Caco-2 (cell line): ENCODE measurements around the gene ANKRD42. TPM values are rescaled to one million over a fixed set of nuclear protein-coding genes. Genes with fewer than 3 reads are reported as not detected.
"Not testable (repeated sequence)": the region's sequence is repeated elsewhere in the genome, so short reads cannot be mapped to it uniquely, and the experiment has no call there.

Experiments used
- BruUV-seq: library from RNA; stranded (reverse); fragments of 400-500 nt; replicated peaks from 2 replicates; lab custom pipeline; 2021; lab: Mats Ljungman, UMichigan
- CTCF ChIA-PET: fragments of 300-600 bp; sonication (Branson Sonifier 250); formaldehyde crosslinking; loops from one replicate; lab custom pipeline; 2022; ENCODE audit warnings: antibody characterized with exemption; lab: Charles Lee
- POLR2A ChIA-PET: fragments of 300-600 bp; sonication (Branson Sonifier 250); formaldehyde crosslinking; loops from one replicate; lab custom pipeline; 2022; ENCODE audit warnings: antibody characterized with exemption; lab: Charles Lee
- DNase-seq, 2 experiments: peaks; one replicate each; pipeline versions ENCODE4 v3.0.0 to v3.0.0-alpha.2; 2020 to 2022
- H3K27me3 ChIP-seq: replicated peaks from 2 replicates; pipeline ENCODE4 v1.6.0; 2011; ENCODE audit warnings: low read length; ENCODE audit not compliant: control insufficient read depth, insufficient read depth
- H3K36me3 ChIP-seq: 2 replicates; pipeline ENCODE4 v1.5.1; 2011; ENCODE audit warnings: low read length; ENCODE audit not compliant: control insufficient read depth, insufficient read depth
- H3K4me1 ChIP-seq: fragments of 250-450 bp; sonication (Bioruptor Pico); 2 replicates; pipeline ENCODE4 v1.5.1; 2020; ENCODE audit warnings: mild to moderate bottlenecking
- H3K4me3 ChIP-seq: 2 replicates; pipeline ENCODE4 v1.5.1; 2011; ENCODE audit warnings: low read depth, mild to moderate bottlenecking, control low read depth, low read length
- H3K9me3 ChIP-seq: fragments of 250-450 bp; sonication (Bioruptor Pico); 2 replicates; pipeline ENCODE4 v1.5.1; 2020; ENCODE audit warnings: mild to moderate bottlenecking, moderate library complexity
- H3K27ac Mint-ChIP-seq: one replicate; pipeline ENCODE4 v1.8.0; 2022; ENCODE audit warnings: mixed read lengths; ENCODE audit not compliant: unreplicated experiment
- H3K27me3 Mint-ChIP-seq: one replicate; pipeline ENCODE4 v1.8.0; 2022; ENCODE audit warnings: mixed read lengths; ENCODE audit not compliant: insufficient read depth, unreplicated experiment
- H3K36me3 Mint-ChIP-seq: one replicate; pipeline ENCODE4 v1.8.0; 2022; ENCODE audit warnings: mild to moderate bottlenecking, mixed read lengths; ENCODE audit not compliant: insufficient read depth, unreplicated experiment
- H3K4me1 Mint-ChIP-seq: one replicate; pipeline ENCODE4 v1.8.0; 2022; ENCODE audit warnings: low read depth, mixed read lengths; ENCODE audit not compliant: unreplicated experiment
- H3K4me3 Mint-ChIP-seq: one replicate; pipeline ENCODE4 v1.8.0; 2022; ENCODE audit warnings: mild to moderate bottlenecking, moderate library complexity, mixed read lengths; ENCODE audit not compliant: unreplicated experiment
- H3K9me3 Mint-ChIP-seq: one replicate; pipeline ENCODE4 v1.8.0; 2022; ENCODE audit warnings: mixed read lengths; ENCODE audit not compliant: unreplicated experiment
- CTCF ChIP-seq, 2 experiments: fragments of 200-600 bp in 1 of 2; IDR thresholded peaks; 1 replicate in 1 of 2; 2 replicates in 1 of 2; pipeline versions ENCODE4 v1.5.1 to v1.8.0; 2011 to 2022; ENCODE audit warnings: antibody characterized with exemption in 1 of 2, control low read depth in 1 of 2, inconsistent platforms in 1 of 2, low read depth in 1 of 2, low read length in 1 of 2, mild to moderate bottlenecking in 1 of 2, moderate library complexity in 1 of 2; ENCODE audit not compliant: insufficient read depth in 1 of 2, severe bottlenecking in 1 of 2, unreplicated experiment in 1 of 2
- intact Hi-C: fragments of 100-400 bp; cut with micrococcal nuclease; formaldehyde crosslinking; loops from one replicate; pipeline ENCODE4 v1.10.0; 2022; ENCODE audit not compliant: unreplicated experiment
- total RNA-seq: library from RNA; stranded (reverse); gene quantifications from 2 replicates; pipeline ENCODE4 v1.2.3, GENCODE V29; 2022

ANKRD42 gene
- total RNA-seq, 1 experiment from 2014 or later = 8.3 TPM

GRCh38 chr11:83259559-83259958, 66.0 kb downstream of the ANKRD42 start:
- ChIA-PET POLR2A (interaction anchor here (0.6 kb wide), 1 partner anchor 26 kb away, joined by 4 read pairs; the partner anchor contains the start of gene CCDC90B), CTCF (no interaction called here)
- Mint-ChIP-seq H3K27ac (no peak overlapping the region), H3K36me3 (peaks cover 26% of the 10 kb centered on the region), H3K4me3 (no peak overlapping the region), H3K4me1 (peaks cover 32% of the 10 kb centered on the region), H3K27me3 (no peaks in the 10 kb centered on the region), H3K9me3 (no peaks in the 10 kb centered on the region)
- peaks cover 4% of the 10 kb centered on the region; the same call in 1 of the 2 replicates for H3K36me3 ChIP-seq
- no TSS peak for BruUV-seq
- DNase-seq = no peak
- H3K4me1 ChIP-seq = peaks cover 39% of the 10 kb centered on the region
- H3K9me3 ChIP-seq = no peaks in the 10 kb centered on the region
- no peaks in the 10 kb centered on the region for H3K27me3 ChIP-seq
- no peak overlapping the region for H3K4me3 ChIP-seq
- intact Hi-C loops = no loop called here
- TF ChIP-seq CTCF (IDR thresholded peaks at IDR 0.05; ENCODE audit: insufficient read depth in 1 of 2, low read depth in 1 of 2, low read length in 1 of 2, severe bottlenecking in 1 of 2, unreplicated experiment in 1 of 2) = no peak

DNA sequence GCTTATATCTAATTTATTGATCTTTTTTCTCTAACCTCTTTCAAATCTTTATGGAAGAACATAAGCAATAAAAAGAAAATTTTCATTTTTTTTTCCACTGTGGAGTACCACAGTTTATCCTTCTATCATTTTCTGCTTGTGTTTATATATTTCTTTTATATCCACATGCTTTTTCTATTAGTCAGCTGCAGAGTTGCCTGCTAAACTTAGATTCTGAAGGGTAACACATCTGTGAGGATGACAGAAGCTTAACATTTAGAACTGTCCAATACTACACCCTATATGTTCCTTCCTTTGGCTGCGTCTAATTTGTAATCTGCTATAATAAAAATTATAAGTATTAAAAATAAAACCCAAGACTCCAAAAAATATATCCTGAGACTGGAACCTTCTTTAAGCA, 71.8 kb downstream of the ANKRD42 start:
- H3K36me3 Mint-ChIP-seq = peaks cover 48% of the 10 kb centered on the region
- no peaks in the 10 kb centered on the region for H3K9me3 ChIP-seq
- CTCF ChIA-PET = no interaction called here
- intact Hi-C loops = no loop called here
- no peaks in the 10 kb centered on the region for H3K27me3 Mint-ChIP-seq
- no peak overlapping the region for H3K4me3 Mint-ChIP-seq
- H3K4me1 Mint-ChIP-seq = peaks cover 32% of the 10 kb centered on the region
- peaks cover 5% of the 10 kb centered on the region; the same call in 1 of the 2 replicates for H3K36me3 ChIP-seq
- POLR2A ChIA-PET = no interaction called here
- peaks cover 4% of the 10 kb centered on the region for H3K9me3 Mint-ChIP-seq
- TF ChIP-seq CTCF (IDR thresholded peaks at IDR 0.05; ENCODE audit: insufficient read depth in 1 of 2, low read depth in 1 of 2, low read length in 1 of 2, severe bottlenecking in 1 of 2, unreplicated experiment in 1 of 2) = no peak
- H3K4me3 ChIP-seq = no peak overlapping the region
- no TSS peak for BruUV-seq
- no peak for DNase-seq
- peaks cover 20% of the 10 kb centered on the region for H3K4me1 ChIP-seq
- no peaks in the 10 kb centered on the region for H3K27me3 ChIP-seq
- no peak overlapping the region for H3K27ac Mint-ChIP-seq

DNA sequence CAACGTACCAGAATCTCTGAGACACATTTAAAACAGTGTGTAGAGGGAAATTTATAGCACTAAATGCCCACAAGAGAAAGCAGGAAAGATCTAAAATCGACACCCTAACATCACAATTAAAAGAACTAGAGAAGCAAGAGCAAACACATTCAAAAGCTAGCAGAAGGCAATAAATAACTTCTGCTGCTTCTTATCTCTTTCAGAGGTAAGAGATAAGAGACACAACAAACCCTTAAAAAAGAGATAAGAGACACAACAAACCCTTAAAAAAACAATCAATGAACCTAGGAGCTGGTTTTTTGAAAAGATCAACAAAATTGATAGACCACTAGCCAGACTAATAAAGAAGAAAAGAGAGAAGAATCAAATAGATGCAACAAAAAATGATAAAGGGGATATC, 75.6 kb downstream of the ANKRD42 start:
- H3K27me3 ChIP-seq, H3K4me3 ChIP-seq, H3K9me3 ChIP-seq, H3K36me3 ChIP-seq, H3K27me3 Mint-ChIP-seq, BruUV-seq, H3K9me3 Mint-ChIP-seq: not testable (repeated sequence)
- H3K4me1 ChIP-seq = peaks cover 21% of the 10 kb centered on the region
- peak overlapping the region; percentile 4 for H3K27ac Mint-ChIP-seq
- ChIA-PET CTCF (interaction anchor here (1.1 kb wide), 1 partner anchor 24 kb away, joined by 3 read pairs; no protein-coding TSS in a partner anchor), POLR2A (interaction anchor here (0.7 to 0.9 kb wide), 2 partner anchors 17 to 369 kb away, joined by 4 to 5 read pairs; partner anchors contain the start of gene PRCP)
- peaks cover 35% of the 10 kb centered on the region for H3K4me1 Mint-ChIP-seq
- intact Hi-C loops = loop anchor here (1.0 kb wide), 3 partner anchors 13 to 28 kb away; partner anchors contain the start of gene CCDC90B
- peak in 1 of 2 experiments; percentile 39 for DNase-seq
- H3K4me3 Mint-ChIP-seq = peak overlapping the region; percentile 28
- peaks cover 62% of the 10 kb centered on the region for H3K36me3 Mint-ChIP-seq

GRCh38 chr11:83271734-83272133, 78.2 kb downstream of the ANKRD42 start:
- BruUV-seq, H3K27ac Mint-ChIP-seq, DNase-seq, CTCF ChIA-PET, H3K27me3 Mint-ChIP-seq, H3K9me3 ChIP-seq, H3K36me3 ChIP-seq, H3K27me3 ChIP-seq, intact Hi-C loops, H3K4me3 ChIP-seq, H3K9me3 Mint-ChIP-seq, H3K4me3 Mint-ChIP-seq, POLR2A ChIA-PET: not testable (repeated sequence)
- H3K36me3 Mint-ChIP-seq = peaks cover 68% of the 10 kb centered on the region
- peaks cover 21% of the 10 kb centered on the region for H3K4me1 ChIP-seq
- H3K4me1 Mint-ChIP-seq = peaks cover 35% of the 10 kb centered on the region
